ENCODE results near the gene NHSL2.

DNA sequence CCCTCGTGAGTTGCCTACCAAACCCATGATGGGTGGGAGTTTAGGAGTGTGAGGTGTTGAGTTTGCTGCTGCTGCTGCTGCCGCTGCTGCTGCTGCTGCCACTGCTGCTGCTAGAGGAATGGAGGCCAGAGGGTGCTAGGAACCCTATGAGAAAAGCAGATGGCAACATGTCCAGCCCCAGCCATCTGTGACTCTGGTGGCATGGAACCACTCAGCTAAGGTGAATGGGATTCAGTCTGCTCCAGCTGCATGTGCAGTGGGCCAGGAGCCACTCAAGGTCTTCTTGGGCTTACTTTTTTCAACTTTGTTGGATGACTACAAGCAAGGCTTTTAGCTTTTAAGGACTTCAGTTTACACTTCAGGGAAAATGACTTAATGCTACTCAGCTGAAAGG is 117.3 kb downstream of the NHSL2 start:
- TF ChIP-seq EP300 (IDR thresholded peaks at IDR 0.05) (no peak), POLR2AphosphoS5 (IDR thresholded peaks at IDR 0.05) (no peak), CTCF (IDR thresholded peaks at IDR 0.05) (no peak)
